HEK293 (cell line): ENCODE data around the gene CRB2.

ENCODE experiments used
- CTCF ChIA-PET: fragments of 350-600 bp; formaldehyde crosslinking; extraction: SDS; loops from one replicate; lab custom pipeline; 2021; ENCODE audit warnings: antibody characterized with exemption; lab: Yijun Ruan, JAX
- POLR2A ChIA-PET: fragments of 300-600 bp; formaldehyde crosslinking; extraction: SDS; loops from one replicate; lab custom pipeline; 2020; ENCODE audit warnings: antibody characterized with exemption, inconsistent platforms; lab: Yijun Ruan, JAX
- H3K27ac ChIP-seq: fragments of 200-500 bp; sonication (Bioruptor generic); 2 replicates; pipeline ENCODE4 v1.5.1; 2014; ENCODE audit warnings: low read depth, low read length, control low read depth, inconsistent platforms; ENCODE audit errors: extremely low read depth
- H3K36me3 ChIP-seq, 2 experiments: fragments of 200-500 bp in 1 of 2; sonication (Bioruptor generic) in 1 of 2; 1 replicate in 1 of 2; 2 replicates in 1 of 2; pipeline ENCODE4 v1.5.1; 2014 to 2017; ENCODE audit warnings: inconsistent platforms in 2 of 2, low read length in 2 of 2; ENCODE audit not compliant: control insufficient read depth in 2 of 2, insufficient read depth in 1 of 2
- H3K4me1 ChIP-seq: fragments of 200-500 bp; sonication (Bioruptor generic); 2 replicates; pipeline ENCODE4 v1.5.1; 2014; ENCODE audit warnings: mild to moderate bottlenecking, low read length, inconsistent platforms; ENCODE audit not compliant: control insufficient read depth, insufficient read depth
- H3K4me3 ChIP-seq: 2 replicates; pipeline ENCODE4 v1.5.1; 2011; ENCODE audit warnings: low read depth, mild to moderate bottlenecking, control low read depth, low read length, moderate library complexity
- H3K9me3 ChIP-seq: fragments of 200-500 bp; sonication (Bioruptor generic); 2 replicates; pipeline ENCODE4 v1.5.1; 2014; ENCODE audit warnings: low read depth, low read length, inconsistent platforms; ENCODE audit not compliant: control insufficient read depth, insufficient read depth
- ATF2 ChIP-seq: fragments of 450-650 bp; formaldehyde crosslinking; IDR thresholded peaks from 2 replicates; pipeline ENCODE4 v1.5.1; 2016; ENCODE audit warnings: missing biosample characterization, missing genetic modification characterization, low read depth
- EGR2 ChIP-seq: fragments of 450-650 bp; formaldehyde crosslinking; IDR thresholded peaks from 2 replicates; pipeline ENCODE4 v1.5.1; 2016; ENCODE audit warnings: low read depth, missing biosample characterization, missing genetic modification characterization
- GLIS1 ChIP-seq: fragments of 450-650 bp; formaldehyde crosslinking; IDR thresholded peaks from 2 replicates; pipeline ENCODE4 v1.5.1; 2016; ENCODE audit warnings: missing biosample characterization, missing genetic modification characterization
- HOXD13 ChIP-seq: sonication (generic); formaldehyde crosslinking; IDR thresholded peaks from 2 replicates; pipeline ENCODE4 v1.8.0; 2022; ENCODE audit warnings: missing genetic modification reagents, borderline replicate concordance
- MEIS1 ChIP-seq: sonication (generic); formaldehyde crosslinking; IDR thresholded peaks from 2 replicates; pipeline ENCODE4 v1.8.1; 2022; ENCODE audit warnings: missing genetic modification reagents, mild to moderate bottlenecking, borderline replicate concordance
- PATZ1 ChIP-seq: fragments of 450-650 bp; formaldehyde crosslinking; IDR thresholded peaks from 2 replicates; pipeline ENCODE4 v1.5.1; 2016; ENCODE audit warnings: missing biosample characterization, missing genetic modification characterization
- ZBTB11 ChIP-seq: fragments of 450-650 bp; formaldehyde crosslinking; conservative IDR thresholded peaks from 2 replicates; pipeline ENCODE4 v1.5.1; 2016; ENCODE audit warnings: low read depth, missing biosample characterization, missing genetic modification characterization
- ZBTB17 ChIP-seq: fragments of 450-650 bp; formaldehyde crosslinking; IDR thresholded peaks from 2 replicates; pipeline ENCODE4 v1.5.1; 2016; ENCODE audit warnings: missing biosample characterization, missing genetic modification characterization
- ZBTB48 ChIP-seq: fragments of 450-650 bp; formaldehyde crosslinking; IDR thresholded peaks from 2 replicates; pipeline ENCODE4 v1.5.1; 2016; ENCODE audit warnings: missing biosample characterization, missing genetic modification characterization
- ZBTB49 ChIP-seq: fragments of 450-650 bp; formaldehyde crosslinking; IDR thresholded peaks from 2 replicates; pipeline ENCODE4 v1.5.1; 2016; ENCODE audit warnings: missing biosample characterization, missing genetic modification characterization, low read depth
- ZIC2 ChIP-seq: fragments of 450-650 bp; formaldehyde crosslinking; IDR thresholded peaks from 2 replicates; pipeline ENCODE4 v1.5.1; 2016; ENCODE audit warnings: missing biosample characterization, missing genetic modification characterization
- ZNF132 ChIP-seq: fragments of 450-650 bp; formaldehyde crosslinking; IDR thresholded peaks from 2 replicates; pipeline ENCODE4 v1.5.1; 2017; ENCODE audit warnings: missing biosample characterization, missing genetic modification characterization, borderline replicate concordance
- ZNF148 ChIP-seq: fragments of 450-650 bp; formaldehyde crosslinking; IDR thresholded peaks from 2 replicates; pipeline ENCODE4 v1.5.0; 2017; ENCODE audit warnings: missing biosample characterization, missing genetic modification characterization, borderline replicate concordance
- ZNF174 ChIP-seq: fragments of 450-650 bp; formaldehyde crosslinking; IDR thresholded peaks from 2 replicates; pipeline ENCODE4 v1.5.0; 2017; ENCODE audit warnings: missing biosample characterization, mild to moderate bottlenecking, missing genetic modification characterization
- ZNF221 ChIP-seq: fragments of 450-650 bp; formaldehyde crosslinking; IDR thresholded peaks from 2 replicates; pipeline ENCODE4 v1.5.1; 2017; ENCODE audit warnings: missing biosample characterization, missing genetic modification characterization, borderline replicate concordance
- ZNF266 ChIP-seq: fragments of 450-650 bp; formaldehyde crosslinking; IDR thresholded peaks from 2 replicates; pipeline ENCODE4 v1.5.1; 2016; ENCODE audit warnings: missing biosample characterization, missing genetic modification characterization, low read depth
- ZNF391 ChIP-seq: fragments of 450-650 bp; formaldehyde crosslinking; IDR thresholded peaks from 2 replicates; pipeline ENCODE4 v1.5.1; 2016; ENCODE audit warnings: low read depth, missing biosample characterization, missing genetic modification characterization, borderline replicate concordance
- ZNF548 ChIP-seq: fragments of 450-650 bp; formaldehyde crosslinking; IDR thresholded peaks from 2 replicates; pipeline ENCODE4 v1.5.1; 2016; ENCODE audit warnings: missing biosample characterization, missing genetic modification characterization
- ZNF624 ChIP-seq: fragments of 450-650 bp; formaldehyde crosslinking; IDR thresholded peaks from 2 replicates; pipeline ENCODE4 v1.5.1; 2017; ENCODE audit warnings: missing biosample characterization, missing genetic modification characterization
- ZNF692 ChIP-seq: fragments of 450-650 bp; formaldehyde crosslinking; IDR thresholded peaks from 2 replicates; pipeline ENCODE4 v1.5.1; 2016; ENCODE audit warnings: missing biosample characterization, missing genetic modification characterization
- ZNF785 ChIP-seq: fragments of 450-650 bp; formaldehyde crosslinking; IDR thresholded peaks from 2 replicates; pipeline ENCODE4 v1.5.1; 2016; ENCODE audit warnings: missing biosample characterization, missing genetic modification characterization
- ZNF843 ChIP-seq: fragments of 450-650 bp; formaldehyde crosslinking; IDR thresholded peaks from 2 replicates; pipeline ENCODE4 v1.5.1; 2016; ENCODE audit warnings: missing biosample characterization, missing genetic modification characterization

CRB2 gene

GRCh38 chr9:123395276-123395688, 39.3 kb downstream of the CRB2 start (continued):
- TF ChIP-seq ZIC2 (peak; percentile 87), HOXD13 (no peak), ZBTB11 (no peak), ZNF785 (0 out of 2 replicates have a peak, but pooled peaks have one; percentile 20), ZNF391 (tag by site-specific recombination) (no peak), ZNF174 (tag by site-specific recombination) (no peak), ZBTB48 (peak; percentile 50), ZBTB49 (tag by site-specific recombination) (no peak)

- no peak overlapping the region for H3K4me3 ChIP-seq
- CTCF ChIA-PET = interaction anchor here (0.6 to 1.7 kb wide), 4 partner anchors 10 to 1145 kb away, joined by 3 to 8 read pairs (median 3); no protein-coding TSS in a partner anchor
- no peaks in the 10 kb centered on the region for H3K9me3 ChIP-seq
- no peaks in the 10 kb centered on the region for H3K4me1 ChIP-seq
- H3K27ac ChIP-seq = no peak overlapping the region
- POLR2A ChIA-PET = interaction anchor here (1.1 kb wide), 1 partner anchor 10 kb away, joined by 3 read pairs; no protein-coding TSS in a partner anchor
- H3K36me3 ChIP-seq = no peaks in the 10 kb centered on the region
- no peak for TF ChIP-seq ZNF624 (tag by site-specific recombination)
- TF ChIP-seq ZNF132 = no peak
- TF ChIP-seq ZNF266 (tag by site-specific recombination) = no peak
- peak; percentile 85 for TF ChIP-seq EGR2
- TF ChIP-seq ZNF843 (tag by site-specific recombination) = no peak
- TF ChIP-seq ZNF148 = no peak
- no peak for TF ChIP-seq ZNF548 (tag by site-specific recombination)
- TF ChIP-seq PATZ1 = no peak
- 0 out of 2 replicates have a peak, but pooled peaks have one; percentile 35 for TF ChIP-seq ZNF692 (tag by site-specific recombination)
- no peak for TF ChIP-seq MEIS1 (CRISPR knock-in tag)
- no peak for TF ChIP-seq ZBTB17 (tag by site-specific recombination)
- no peak for TF ChIP-seq GLIS1
- TF ChIP-seq ZNF221 = no peak
- TF ChIP-seq ATF2 = no peak
These were observed 39.9 kb downstream of the CRB2 start for GRCh38 chr9:123395689-123396511.
